Liver (tissue), 3 donors: ENCODE results near the gene ZBED2.

Experiments
- ATF3 ChIP-seq: IDR thresholded peaks from 2 replicates; pipeline ENCODE4 v1.6.1; 2016; ENCODE audit warnings: antibody characterized with exemption
- CTCF ChIP-seq: fragments of 150-350 bp; IDR thresholded peaks from 2 replicates; pipeline ENCODE4 v1.5.1; 2017; ENCODE audit warnings: improper control_type of control experiment, low read depth, low read length; ENCODE audit not compliant: missing input control
- EGR1 ChIP-seq, 2 donors: IDR thresholded peaks; 2 replicates each; pipeline ENCODE4 v1.6.1; 2016 to 2018; ENCODE audit warnings: antibody characterized with exemption in 2 of 2, low read depth in 2 of 2
- FOXA1 ChIP-seq: IDR thresholded peaks from 2 replicates; pipeline ENCODE4 v1.6.1; 2016; ENCODE audit warnings: antibody characterized with exemption
- JUND ChIP-seq, 2 donors: IDR thresholded peaks; 2 replicates each; pipeline ENCODE4 v1.6.1; 2016; ENCODE audit warnings: antibody characterized with exemption in 2 of 2
- NR2F2 ChIP-seq: IDR thresholded peaks from 2 replicates; pipeline ENCODE4 v1.6.1; 2016; ENCODE audit warnings: antibody characterized with exemption
- RAD21 ChIP-seq, 2 donors: IDR thresholded peaks; 2 replicates each; pipeline ENCODE4 v1.6.1; 2016; ENCODE audit warnings: antibody characterized with exemption in 2 of 2, mild to moderate bottlenecking in 2 of 2
- REST ChIP-seq: IDR thresholded peaks from 2 replicates; pipeline ENCODE4 v1.6.1; 2016; ENCODE audit warnings: antibody characterized with exemption, mild to moderate bottlenecking
- RXRA ChIP-seq, 2 donors: IDR thresholded peaks; 2 replicates each; pipeline ENCODE4 v1.6.1; 2017 to 2018; ENCODE audit warnings: antibody characterized with exemption in 2 of 2, mild to moderate bottlenecking in 1 of 2
- TAF1 ChIP-seq: conservative IDR thresholded peaks from 2 replicates; pipeline ENCODE4 v1.6.1; 2016; ENCODE audit warnings: antibody characterized with exemption, mild to moderate bottlenecking
- ZBTB33 ChIP-seq: IDR thresholded peaks from 2 replicates; pipeline ENCODE4 v1.6.1; 2016; ENCODE audit warnings: antibody characterized with exemption
- donor health status: healthy.
- donor health status: healthy.

GRCh38 chr3:111571907-111572460 lies 23.2 kb downstream of the ZBED2 start:
- TF ChIP-seq JUND (IDR thresholded peaks at IDR 0.05) (no peak), CTCF (no peak), RXRA (IDR thresholded peaks at IDR 0.05) (no peak), REST (no peak), TAF1 (no peak), RAD21 (IDR thresholded peaks at IDR 0.05) (no peak), NR2F2 (no peak), FOXA1 (no peak), EGR1 (IDR thresholded peaks at IDR 0.05; ENCODE audit: low read depth in 2 of 2) (no peak), ZBTB33 (no peak), ATF3 (no peak)
